ENCODE measurements around the gene SLC44A4. TPM values are rescaled to one million over a fixed set of nuclear protein-coding genes. Genes with fewer than 3 reads are reported as not detected.
"Not testable (repeated sequence)": the region's sequence is repeated elsewhere in the genome, so short reads cannot be mapped to it uniquely, and the experiment has no call there.

SLC44A4 gene
- total RNA-seq, result 3.3 TPM
- 4.2 TPM for polyA plus RNA-seq

GRCh38 chr6:31878726-31879125 lies at the start of gene SLC44A4:
SLC44A4 (minus strand) TSS chr6:31878997; CDS start chr6:31878980, 17 bp downstream.
- DNase-seq (ENCODE audit: extremely low spot score), result no peak
- no peak within 1 kb of the TSS for H3K4me3 ChIP-seq (ENCODE audit: low read depth, low read length)
- no peaks in the 10 kb centered on the region for H3K4me1 ChIP-seq (ENCODE audit: insufficient read depth)
- peak within 1 kb of the TSS; percentile 44 for H3K27ac ChIP-seq (ENCODE audit: low read depth)
- 43% methylated on average over 18 of the region's 18 CpGs for WGBS
- peaks cover 6% of the 10 kb centered on the region for H3K36me3 ChIP-seq (ENCODE audit: insufficient read depth)

GRCh38 chr6:31928672-31928939 lies 49.8 kb upstream of the SLC44A4 start:
- Histone ChIP-seq H3K4me3 (ENCODE audit: low read depth, low read length) (no peak overlapping the region), H3K36me3 (ENCODE audit: insufficient read depth) (no peaks in the 10 kb centered on the region), H3K4me1 (ENCODE audit: insufficient read depth) (no peaks in the 10 kb centered on the region), H3K27ac (ENCODE audit: low read depth) (no peak overlapping the region)
- WGBS, result 58% methylated on average over 9 of the region's 9 CpGs
- DNase-seq (ENCODE audit: extremely low spot score), result no peak

GRCh38 chr6:31927863-31928671 lies 49.3 kb upstream of the SLC44A4 start:
- Histone ChIP-seq H3K27ac (ENCODE audit: low read depth) (no peak overlapping the region), H3K4me1 (ENCODE audit: insufficient read depth) (no peaks in the 10 kb centered on the region), H3K36me3 (ENCODE audit: insufficient read depth) (no peaks in the 10 kb centered on the region), H3K4me3 (ENCODE audit: low read depth, low read length) (no peak overlapping the region)
- WGBS, result 77% methylated on average over 11 of the region's 11 CpGs
- no peak for DNase-seq (ENCODE audit: extremely low spot score)

GRCh38 chr6:31927242-31927862 lies 48.6 kb upstream of the SLC44A4 start, which contains the start of gene C2:
C2 (plus strand) TSS chr6:31927717; CDS start chr6:31927753, 36 bp downstream.
- H3K4me3 ChIP-seq (ENCODE audit: low read depth, low read length), result no peak within 1 kb of the TSS
- no peaks in the 10 kb centered on the region for H3K4me1 ChIP-seq (ENCODE audit: insufficient read depth)
- DNase-seq (ENCODE audit: extremely low spot score), result no peak
- no peak within 1 kb of the TSS for H3K27ac ChIP-seq (ENCODE audit: low read depth)
- no peaks in the 10 kb centered on the region for H3K36me3 ChIP-seq (ENCODE audit: insufficient read depth)
- WGBS, result 64% methylated on average over 11 of the region's 11 CpGs

GRCh38 chr6:31922942-31923341 lies 44.1 kb upstream of the SLC44A4 start:
- no peak overlapping the region for H3K27ac ChIP-seq (ENCODE audit: low read depth)
- no peak for DNase-seq (ENCODE audit: extremely low spot score)
- WGBS, result 15% methylated on average over 5 of the region's 5 CpGs
- no peaks in the 10 kb centered on the region for H3K4me1 ChIP-seq (ENCODE audit: insufficient read depth)
- no peak overlapping the region for H3K4me3 ChIP-seq (ENCODE audit: low read depth, low read length)
- H3K36me3 ChIP-seq (ENCODE audit: insufficient read depth), result no peaks in the 10 kb centered on the region

- Histone ChIP-seq H3K36me3 (ENCODE audit: insufficient read depth) (no peaks in the 10 kb centered on the region), H3K4me1 (ENCODE audit: insufficient read depth) (no peaks in the 10 kb centered on the region), H3K27ac (ENCODE audit: low read depth) (no peak overlapping the region), H3K4me3 (ENCODE audit: low read depth, low read length) (no peak overlapping the region)
- 72% methylated on average over 2 of the region's 2 CpGs for WGBS
- no peak for DNase-seq (ENCODE audit: extremely low spot score)
Measured at GRCh38 chr6:31920811-31921210, 42.0 kb upstream of the SLC44A4 start.

- WGBS, result 78% methylated on average over 6 of the region's 6 CpGs
- Histone ChIP-seq H3K36me3 (ENCODE audit: insufficient read depth) (no peaks in the 10 kb centered on the region), H3K27ac (ENCODE audit: low read depth) (no peak overlapping the region), H3K4me3 (ENCODE audit: low read depth, low read length) (no peak overlapping the region), H3K4me1 (ENCODE audit: insufficient read depth) (no peaks in the 10 kb centered on the region)
- no peak for DNase-seq (ENCODE audit: extremely low spot score)
Measured at GRCh38 chr6:31919624-31920303, 41.0 kb upstream of the SLC44A4 start.

GRCh38 chr6:31918069-31918720 lies 39.4 kb upstream of the SLC44A4 start:
- 75% methylated on average over 8 of the region's 8 CpGs for WGBS
- Histone ChIP-seq H3K36me3 (ENCODE audit: insufficient read depth) (no peaks in the 10 kb centered on the region), H3K4me3 (ENCODE audit: low read depth, low read length) (no peak overlapping the region), H3K27ac (ENCODE audit: low read depth) (no peak overlapping the region), H3K4me1 (ENCODE audit: insufficient read depth) (no peaks in the 10 kb centered on the region)
- no peak for DNase-seq (ENCODE audit: extremely low spot score)

- Histone ChIP-seq H3K36me3 (ENCODE audit: insufficient read depth) (no peaks in the 10 kb centered on the region), H3K27ac (ENCODE audit: low read depth) (no peak overlapping the region), H3K4me3 (ENCODE audit: low read depth, low read length) (no peak overlapping the region), H3K4me1 (ENCODE audit: insufficient read depth) (no peaks in the 10 kb centered on the region)
- 81% methylated on average over 6 of the region's 6 CpGs for WGBS
- DNase-seq (ENCODE audit: extremely low spot score), result no peak
Measured at GRCh38 chr6:31915756-31916155, 37.0 kb upstream of the SLC44A4 start.

- Histone ChIP-seq H3K4me1 (ENCODE audit: insufficient read depth) (no peaks in the 10 kb centered on the region), H3K27ac (ENCODE audit: low read depth) (no peak overlapping the region), H3K36me3 (ENCODE audit: insufficient read depth) (no peaks in the 10 kb centered on the region), H3K4me3 (ENCODE audit: low read depth, low read length) (no peak overlapping the region)
- no peak for DNase-seq (ENCODE audit: extremely low spot score)
Measured at GRCh38 chr6:31915351-31915750, 36.6 kb upstream of the SLC44A4 start.

GRCh38 chr6:31911826-31912585 lies 33.2 kb upstream of the SLC44A4 start:
- no peak overlapping the region for H3K4me3 ChIP-seq (ENCODE audit: low read depth, low read length)
- H3K36me3 ChIP-seq (ENCODE audit: insufficient read depth), result no peaks in the 10 kb centered on the region
- DNase-seq (ENCODE audit: extremely low spot score), result no peak
- 68% methylated on average over 11 of the region's 11 CpGs for WGBS
- H3K27ac ChIP-seq (ENCODE audit: low read depth), result no peak overlapping the region
- H3K4me1 ChIP-seq (ENCODE audit: insufficient read depth), result no peaks in the 10 kb centered on the region

- DNase-seq (ENCODE audit: extremely low spot score); H3K36me3 ChIP-seq (ENCODE audit: insufficient read depth); H3K4me3 ChIP-seq (ENCODE audit: low read depth, low read length); H3K27ac ChIP-seq (ENCODE audit: low read depth); H3K4me1 ChIP-seq (ENCODE audit: insufficient read depth): not testable (repeated sequence)
- WGBS, result 72% methylated on average over 7 of the region's 7 CpGs
Measured at GRCh38 chr6:31909298-31909697, 30.5 kb upstream of the SLC44A4 start.

- DNase-seq (ENCODE audit: extremely low spot score), result no peak
- H3K36me3 ChIP-seq (ENCODE audit: insufficient read depth), result no peaks in the 10 kb centered on the region
- H3K4me3 ChIP-seq (ENCODE audit: low read depth, low read length), result no peak overlapping the region
- no peak overlapping the region for H3K27ac ChIP-seq (ENCODE audit: low read depth)
- no peaks in the 10 kb centered on the region for H3K4me1 ChIP-seq (ENCODE audit: insufficient read depth)
- 24% methylated on average over 4 of the region's 4 CpGs for WGBS
Measured at GRCh38 chr6:31908791-31909190, 30.0 kb upstream of the SLC44A4 start.

Data from urinary bladder (tissue), 4 donors.